ENCODE measurements around the gene CFAP73. TPM values are rescaled to one million over a fixed set of nuclear protein-coding genes. Genes with fewer than 3 reads are reported as not detected.

The CFAP73 gene
- total and polyA plus RNA-seq, 4 donors: 10.4 to 40.6 (median 14.6) TPM

DNA sequence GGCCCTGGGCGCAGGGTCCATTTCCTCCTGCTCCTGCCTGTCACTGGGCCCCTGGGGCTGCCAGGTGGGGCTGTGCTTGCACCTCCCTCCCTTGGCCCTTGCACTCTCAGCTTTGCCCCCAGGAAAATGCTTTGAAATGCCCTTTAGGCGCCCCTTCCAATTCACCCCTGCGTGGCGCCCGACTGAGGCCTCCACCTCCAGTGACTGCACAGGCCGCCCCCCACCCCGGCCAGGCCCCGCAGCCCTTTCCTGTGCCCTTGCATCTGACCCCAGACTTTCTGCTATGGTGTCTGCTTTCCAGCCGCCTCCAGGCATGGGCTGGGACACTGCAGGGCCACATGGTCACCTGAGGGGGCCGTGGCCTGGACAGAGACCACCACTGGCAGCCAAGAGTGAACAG, 18.3 kb downstream of the CFAP73 start:
- Histone ChIP-seq H3K9ac (ENCODE audit: insufficient read depth in 1 of 2, low read length in 2 of 2) (no peak overlapping the region), H3K4me3 (no peak overlapping the region), H3K9me3 (ENCODE audit: control insufficient read depth in 4 of 4, insufficient read depth in 3 of 4, low read length in 3 of 4) (peaks cover 0 to 9% (median 0%) of the 10 kb centered on the region in 4 donors), H3K4me1 (ENCODE audit: control insufficient read depth in 5 of 5, insufficient read depth in 5 of 5, low read length in 5 of 5) (no peaks in the 10 kb centered on the region), H3K27ac (ENCODE audit: low read depth in 1 of 2, low read length in 1 of 2) (no peak overlapping the region), H3K36me3 (ENCODE audit: control insufficient read depth in 4 of 4, insufficient read depth in 4 of 4, low read length in 4 of 4) (peaks cover 32 to 77% (median 40%) of the 10 kb centered on the region in 4 donors), H3K27me3 (ENCODE audit: control insufficient read depth in 3 of 3, insufficient read depth in 3 of 3, low read length in 2 of 3) (no peaks in the 10 kb centered on the region)
- TF ChIP-seq, protein P1, sequence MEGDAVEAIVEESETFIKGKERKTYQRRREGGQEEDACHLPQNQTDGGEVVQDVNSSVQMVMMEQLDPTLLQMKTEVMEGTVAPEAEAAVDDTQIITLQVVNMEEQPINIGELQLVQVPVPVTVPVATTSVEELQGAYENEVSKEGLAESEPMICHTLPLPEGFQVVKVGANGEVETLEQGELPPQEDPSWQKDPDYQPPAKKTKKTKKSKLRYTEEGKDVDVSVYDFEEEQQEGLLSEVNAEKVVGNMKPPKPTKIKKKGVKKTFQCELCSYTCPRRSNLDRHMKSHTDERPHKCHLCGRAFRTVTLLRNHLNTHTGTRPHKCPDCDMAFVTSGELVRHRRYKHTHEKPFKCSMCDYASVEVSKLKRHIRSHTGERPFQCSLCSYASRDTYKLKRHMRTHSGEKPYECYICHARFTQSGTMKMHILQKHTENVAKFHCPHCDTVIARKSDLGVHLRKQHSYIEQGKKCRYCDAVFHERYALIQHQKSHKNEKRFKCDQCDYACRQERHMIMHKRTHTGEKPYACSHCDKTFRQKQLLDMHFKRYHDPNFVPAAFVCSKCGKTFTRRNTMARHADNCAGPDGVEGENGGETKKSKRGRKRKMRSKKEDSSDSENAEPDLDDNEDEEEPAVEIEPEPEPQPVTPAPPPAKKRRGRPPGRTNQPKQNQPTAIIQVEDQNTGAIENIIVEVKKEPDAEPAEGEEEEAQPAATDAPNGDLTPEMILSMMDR (IDR thresholded peaks at IDR 0.05; ENCODE audit: control extremely low read depth, extremely low read depth): no peak
- ATAC-seq (ENCODE audit: insufficient read depth, low FRiP score) (no peak), DNase-seq (no peak)
- WGBS, 2 donors: 95 to 96% methylated on average over 10 of the region's 10 CpGs

DNA sequence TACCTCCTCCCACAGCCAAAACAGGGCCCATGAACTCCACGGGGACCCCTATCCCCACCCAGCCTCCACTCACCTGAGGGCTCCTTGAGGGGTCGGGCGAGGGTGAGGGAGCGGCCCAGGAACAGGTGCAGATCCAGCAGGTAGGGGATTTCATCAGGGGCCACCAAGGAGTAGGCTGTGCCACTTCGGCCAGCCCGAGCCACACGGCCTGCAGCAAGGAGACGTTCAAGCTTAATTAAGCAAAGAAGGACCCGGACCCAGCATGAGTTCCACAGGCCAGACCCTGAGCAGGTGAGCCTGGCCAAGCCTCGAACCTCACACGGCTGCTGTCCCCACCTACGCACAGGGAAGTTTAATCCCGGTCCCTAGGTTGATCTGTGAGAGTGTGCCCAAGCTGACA, 20.2 kb downstream of the CFAP73 start:
- H3K36me3 ChIP-seq (ENCODE audit: control insufficient read depth in 4 of 4, insufficient read depth in 4 of 4, low read length in 4 of 4): peaks cover 40 to 72% (median 45%) of the 10 kb centered on the region in 4 donors
- ATAC-seq (ENCODE audit: insufficient read depth, low FRiP score): no peak
- H3K4me1 ChIP-seq (ENCODE audit: control insufficient read depth in 5 of 5, insufficient read depth in 5 of 5, low read length in 5 of 5): no peaks in the 10 kb centered on the region
- H3K4me3 ChIP-seq: no peak overlapping the region
- 95 to 96% methylated on average over 13 of the region's 13 CpGs for WGBS, 2 donors
- H3K9ac ChIP-seq (ENCODE audit: insufficient read depth in 1 of 2, low read length in 2 of 2): no peak overlapping the region
- H3K9me3 ChIP-seq (ENCODE audit: control insufficient read depth in 4 of 4, insufficient read depth in 3 of 4, low read length in 3 of 4): peaks cover 0 to 9% (median 0%) of the 10 kb centered on the region in 4 donors
- no peak overlapping the region for H3K27ac ChIP-seq (ENCODE audit: low read depth in 1 of 2, low read length in 1 of 2)
- DNase-seq: no peak
- H3K27me3 ChIP-seq (ENCODE audit: control insufficient read depth in 3 of 3, insufficient read depth in 3 of 3, low read length in 2 of 3): no peaks in the 10 kb centered on the region
- TF ChIP-seq, protein P1 (IDR thresholded peaks at IDR 0.05; ENCODE audit: control extremely low read depth, extremely low read depth): no peak

DNA sequence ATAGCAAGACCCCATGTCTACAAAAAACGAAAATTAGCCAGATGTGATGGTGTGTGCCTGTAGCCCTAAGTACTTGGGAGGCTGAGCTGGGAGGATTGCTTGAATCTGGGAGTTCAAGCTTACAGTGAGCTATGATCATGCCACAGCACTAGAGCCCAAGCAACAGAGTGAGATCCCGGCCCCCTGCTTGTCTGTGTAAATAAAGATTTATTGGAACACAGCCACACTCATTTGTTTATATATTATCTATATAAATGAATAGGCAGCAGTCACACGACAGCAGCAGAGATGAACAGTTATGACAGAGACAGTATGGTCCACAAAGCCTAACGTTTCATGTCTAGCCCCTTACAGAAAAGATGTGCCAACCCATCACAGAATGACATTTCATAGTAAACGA, 20.9 kb downstream of the CFAP73 start:
- Histone ChIP-seq H3K36me3 (ENCODE audit: control insufficient read depth in 4 of 4, insufficient read depth in 4 of 4, low read length in 4 of 4) (peaks cover 37 to 69% (median 42%) of the 10 kb centered on the region in 4 donors), H3K9ac (ENCODE audit: insufficient read depth in 1 of 2, low read length in 2 of 2) (no peak overlapping the region), H3K27ac (ENCODE audit: low read depth in 1 of 2, low read length in 1 of 2) (no peak overlapping the region), H3K9me3 (ENCODE audit: control insufficient read depth in 4 of 4, insufficient read depth in 3 of 4, low read length in 3 of 4) (peaks cover 0 to 9% (median 0%) of the 10 kb centered on the region in 4 donors), H3K4me3 (no peak overlapping the region), H3K4me1 (ENCODE audit: control insufficient read depth in 5 of 5, insufficient read depth in 5 of 5, low read length in 5 of 5) (no peaks in the 10 kb centered on the region), H3K27me3 (ENCODE audit: control insufficient read depth in 3 of 3, insufficient read depth in 3 of 3, low read length in 2 of 3) (no peaks in the 10 kb centered on the region)
- WGBS, 2 donors: 92 to 94% methylated on average over 5 of the region's 5 CpGs
- ATAC-seq (ENCODE audit: insufficient read depth, low FRiP score): no peak
- DNase-seq: no peak
- TF ChIP-seq, protein P1 (IDR thresholded peaks at IDR 0.05; ENCODE audit: control extremely low read depth, extremely low read depth): no peak

DNA sequence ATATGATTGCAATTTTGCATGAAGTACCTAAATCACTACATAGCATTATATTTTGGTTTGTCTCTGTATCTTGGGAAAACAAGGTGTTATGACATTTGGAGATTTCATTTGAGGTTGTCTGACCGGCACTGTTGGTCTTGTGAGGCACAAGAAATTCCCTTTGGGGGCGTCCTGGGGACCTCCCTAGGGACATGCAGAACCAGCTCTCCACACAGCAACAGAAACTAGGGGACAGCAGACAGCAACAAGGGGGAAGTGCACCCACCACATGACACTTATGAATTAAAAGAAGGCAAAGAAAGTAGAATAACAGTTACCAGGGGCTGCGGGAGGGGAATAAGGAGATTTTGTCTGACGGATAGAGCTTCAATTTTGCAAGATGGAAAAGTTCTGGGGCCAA, 21.4 kb downstream of the CFAP73 start:
- no peak overlapping the region for H3K9ac ChIP-seq (ENCODE audit: insufficient read depth in 1 of 2, low read length in 2 of 2)
- peaks cover 0 to 5% (median 0%) of the 10 kb centered on the region in 4 donors for H3K9me3 ChIP-seq (ENCODE audit: control insufficient read depth in 4 of 4, insufficient read depth in 3 of 4, low read length in 3 of 4)
- H3K4me1 ChIP-seq (ENCODE audit: control insufficient read depth in 5 of 5, insufficient read depth in 5 of 5, low read length in 5 of 5): no peaks in the 10 kb centered on the region
- DNase-seq: no peak
- TF ChIP-seq, protein P1 (IDR thresholded peaks at IDR 0.05; ENCODE audit: control extremely low read depth, extremely low read depth): no peak
- no peak overlapping the region for H3K27ac ChIP-seq (ENCODE audit: low read depth in 1 of 2, low read length in 1 of 2)
- 92 to 96% methylated on average over 4 of the region's 4 CpGs for WGBS, 2 donors
- no peak for ATAC-seq (ENCODE audit: insufficient read depth, low FRiP score)
- H3K27me3 ChIP-seq (ENCODE audit: control insufficient read depth in 3 of 3, insufficient read depth in 3 of 3, low read length in 2 of 3): no peaks in the 10 kb centered on the region
- H3K36me3 ChIP-seq (ENCODE audit: control insufficient read depth in 4 of 4, insufficient read depth in 4 of 4, low read length in 4 of 4): peaks cover 37 to 64% (median 42%) of the 10 kb centered on the region in 4 donors
- no peak overlapping the region for H3K4me3 ChIP-seq

Data from lung (tissue), 12 donors.